ENCODE data around the gene IL36G.

DNA sequence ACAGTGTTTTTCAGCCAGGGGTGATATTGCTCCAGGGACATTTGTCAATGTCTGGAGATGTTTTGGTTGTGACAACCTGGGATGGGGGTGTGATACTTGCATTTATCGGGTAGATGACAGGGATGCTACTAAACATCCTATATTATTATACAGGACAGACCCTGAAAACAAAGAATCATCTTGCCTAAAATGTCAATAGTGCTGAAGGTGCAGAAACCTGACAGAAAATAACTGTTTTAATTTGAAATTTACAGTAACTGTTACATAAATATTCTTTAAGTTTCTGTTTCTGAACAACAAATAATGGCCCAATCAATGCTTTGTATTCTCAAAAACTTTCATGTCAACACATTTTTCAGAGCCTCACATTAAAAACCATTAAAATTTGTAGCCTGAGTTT, 29.4 kb downstream of the IL36G start:
- TF ChIP-seq, protein P1, sequence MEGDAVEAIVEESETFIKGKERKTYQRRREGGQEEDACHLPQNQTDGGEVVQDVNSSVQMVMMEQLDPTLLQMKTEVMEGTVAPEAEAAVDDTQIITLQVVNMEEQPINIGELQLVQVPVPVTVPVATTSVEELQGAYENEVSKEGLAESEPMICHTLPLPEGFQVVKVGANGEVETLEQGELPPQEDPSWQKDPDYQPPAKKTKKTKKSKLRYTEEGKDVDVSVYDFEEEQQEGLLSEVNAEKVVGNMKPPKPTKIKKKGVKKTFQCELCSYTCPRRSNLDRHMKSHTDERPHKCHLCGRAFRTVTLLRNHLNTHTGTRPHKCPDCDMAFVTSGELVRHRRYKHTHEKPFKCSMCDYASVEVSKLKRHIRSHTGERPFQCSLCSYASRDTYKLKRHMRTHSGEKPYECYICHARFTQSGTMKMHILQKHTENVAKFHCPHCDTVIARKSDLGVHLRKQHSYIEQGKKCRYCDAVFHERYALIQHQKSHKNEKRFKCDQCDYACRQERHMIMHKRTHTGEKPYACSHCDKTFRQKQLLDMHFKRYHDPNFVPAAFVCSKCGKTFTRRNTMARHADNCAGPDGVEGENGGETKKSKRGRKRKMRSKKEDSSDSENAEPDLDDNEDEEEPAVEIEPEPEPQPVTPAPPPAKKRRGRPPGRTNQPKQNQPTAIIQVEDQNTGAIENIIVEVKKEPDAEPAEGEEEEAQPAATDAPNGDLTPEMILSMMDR (conservative IDR thresholded peaks at IDR 0.05; ENCODE audit: low read depth in 2 of 2) = no peak
- no peak for TF ChIP-seq POLR2AphosphoS5 (IDR thresholded peaks at IDR 0.05; ENCODE audit: low read depth)
- no peak for TF ChIP-seq EZH2 (IDR thresholded peaks at IDR 0.05; ENCODE audit: low read depth, unreplicated experiment)
- TF ChIP-seq, protein P2, sequence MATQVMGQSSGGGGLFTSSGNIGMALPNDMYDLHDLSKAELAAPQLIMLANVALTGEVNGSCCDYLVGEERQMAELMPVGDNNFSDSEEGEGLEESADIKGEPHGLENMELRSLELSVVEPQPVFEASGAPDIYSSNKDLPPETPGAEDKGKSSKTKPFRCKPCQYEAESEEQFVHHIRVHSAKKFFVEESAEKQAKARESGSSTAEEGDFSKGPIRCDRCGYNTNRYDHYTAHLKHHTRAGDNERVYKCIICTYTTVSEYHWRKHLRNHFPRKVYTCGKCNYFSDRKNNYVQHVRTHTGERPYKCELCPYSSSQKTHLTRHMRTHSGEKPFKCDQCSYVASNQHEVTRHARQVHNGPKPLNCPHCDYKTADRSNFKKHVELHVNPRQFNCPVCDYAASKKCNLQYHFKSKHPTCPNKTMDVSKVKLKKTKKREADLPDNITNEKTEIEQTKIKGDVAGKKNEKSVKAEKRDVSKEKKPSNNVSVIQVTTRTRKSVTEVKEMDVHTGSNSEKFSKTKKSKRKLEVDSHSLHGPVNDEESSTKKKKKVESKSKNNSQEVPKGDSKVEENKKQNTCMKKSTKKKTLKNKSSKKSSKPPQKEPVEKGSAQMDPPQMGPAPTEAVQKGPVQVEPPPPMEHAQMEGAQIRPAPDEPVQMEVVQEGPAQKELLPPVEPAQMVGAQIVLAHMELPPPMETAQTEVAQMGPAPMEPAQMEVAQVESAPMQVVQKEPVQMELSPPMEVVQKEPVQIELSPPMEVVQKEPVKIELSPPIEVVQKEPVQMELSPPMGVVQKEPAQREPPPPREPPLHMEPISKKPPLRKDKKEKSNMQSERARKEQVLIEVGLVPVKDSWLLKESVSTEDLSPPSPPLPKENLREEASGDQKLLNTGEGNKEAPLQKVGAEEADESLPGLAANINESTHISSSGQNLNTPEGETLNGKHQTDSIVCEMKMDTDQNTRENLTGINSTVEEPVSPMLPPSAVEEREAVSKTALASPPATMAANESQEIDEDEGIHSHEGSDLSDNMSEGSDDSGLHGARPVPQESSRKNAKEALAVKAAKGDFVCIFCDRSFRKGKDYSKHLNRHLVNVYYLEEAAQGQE (IDR thresholded peaks at IDR 0.05; ENCODE audit: unreplicated experiment) = no peak
- TF ChIP-seq JUNB (IDR thresholded peaks at IDR 0.05; ENCODE audit: unreplicated experiment) = no peak

Measured in GM23338 (cell line).